Natural killer cell (primary cell): Measurements from ENCODE around the gene MLXIP. TPM values are rescaled to one million over a fixed set of nuclear protein-coding genes. Genes with fewer than 3 reads are reported as not detected.

Experiments used
- ATAC-seq, 3 donors: fragments of 150-1000 bp in 2 of 3; fragments of 200-7000 bp in 1 of 3; cut with Tn5 transposase; 1 replicate in 1 of 3; 2 replicates in 2 of 3; pipeline ENCODE4 v1.10.0; 2021; ENCODE audit warnings: mild to moderate bottlenecking in 2 of 3, moderate library complexity in 2 of 3
- DNase-seq, 2 donors: peaks; one replicate each; pipeline versions ENCODE4 v3.0.0 to v3.0.0-alpha.2; 2013 to 2021; ENCODE audit warnings: mixed read lengths in 1 of 2
- H3K27ac ChIP-seq: one replicate; pipeline ENCODE4 v1.5.1; 2013; ENCODE audit warnings: mild to moderate bottlenecking, low read length
- H3K27me3 ChIP-seq: one replicate; pipeline ENCODE4 v1.6.1; 2013; ENCODE audit warnings: low read length; ENCODE audit not compliant: control insufficient read depth, insufficient read depth
- H3K36me3 ChIP-seq: one replicate; pipeline ENCODE4 v1.6.1; 2013; ENCODE audit warnings: low read length; ENCODE audit not compliant: control insufficient read depth, insufficient read depth
- H3K4me1 ChIP-seq: one replicate; pipeline ENCODE4 v1.6.1; 2013; ENCODE audit warnings: low read length; ENCODE audit not compliant: control insufficient read depth, insufficient read depth
- H3K4me3 ChIP-seq: one replicate; pipeline ENCODE4 v1.5.1; 2013; ENCODE audit warnings: low read length
- H3K9me3 ChIP-seq: one replicate; pipeline ENCODE4 v1.6.1; 2013; ENCODE audit warnings: low read length; ENCODE audit not compliant: control insufficient read depth, insufficient read depth
- H3K27ac Mint-ChIP-seq, 2 donors: one replicate each; pipeline ENCODE4 v1.8.0; 2022; ENCODE audit warnings: mild to moderate bottlenecking in 2 of 2, mixed read lengths in 2 of 2, moderate library complexity in 1 of 2
- H3K27me3 Mint-ChIP-seq, 2 donors: one replicate each; pipeline ENCODE4 v1.8.0; 2022; ENCODE audit warnings: low read depth in 2 of 2, mixed read lengths in 2 of 2
- H3K36me3 Mint-ChIP-seq: one replicate; pipeline ENCODE4 v1.8.0; 2022; ENCODE audit warnings: mixed read lengths
- H3K4me1 Mint-ChIP-seq, 2 donors: one replicate each; pipeline ENCODE4 v1.8.0; 2022; ENCODE audit warnings: mixed read lengths in 2 of 2
- H3K4me3 Mint-ChIP-seq: one replicate; pipeline ENCODE4 v1.8.0; 2022; ENCODE audit warnings: mild to moderate bottlenecking, moderate library complexity, mixed read lengths
- H3K9me3 Mint-ChIP-seq, 2 donors: one replicate each; pipeline ENCODE4 v1.8.0; 2022; ENCODE audit warnings: mixed read lengths in 2 of 2
- CTCF ChIP-seq: fragments of 200-600 bp; IDR thresholded peaks from one replicate; pipeline ENCODE4 v1.8.0; 2022; ENCODE audit warnings: antibody characterized with exemption
- WGBS: methylation state at CpG from one replicate; pipeline ENCODE4 v1.1.7; 2013; ENCODE audit warnings: missing lambda C conversion rate; ENCODE audit not compliant: insufficient coverage; 5-methylcytosine and 5-hydroxymethylcytosine counted together
- intact Hi-C: fragments of 100-400 bp; cut with micrococcal nuclease; formaldehyde crosslinking; loops from one replicate; pipeline ENCODE4 v1.14.2; 2022
- total RNA-seq, 4 donors: library from RNA; stranded (reverse); fragments of 120-200 nt in 1 of 4; gene quantifications; one replicate each; pipeline versions ENCODE4 v1.2.3 to v1.2.4, GENCODE V29; 2013 to 2022

MLXIP gene
- total RNA-seq, 3 donors from 2014 or later (not counting 1 experiment from before 2014, with no cell fraction given) = 83.8 to 92.4 (median 86.1) TPM

GRCh38 chr12:122182887-122183587, 104.5 kb downstream of the MLXIP start, which contains the start of gene LRRC43:
Gene LRRC43 (plus strand): TSS chr12:122183123. CDS start chr12:122183145, 22 bp downstream.
- no peaks in the 10 kb centered on the region for H3K9me3 Mint-ChIP-seq
- ATAC-seq (peak; percentile 69 to 76 (median 75)), DNase-seq (peak; percentile 58 to 60)
- Histone ChIP-seq H3K9me3 (no peaks in the 10 kb centered on the region), H3K36me3 (no peaks in the 10 kb centered on the region), H3K27ac (peak within 1 kb of the TSS; percentile 68), H3K4me3 (peak within 1 kb of the TSS; percentile 51), H3K4me1 (peaks cover 32% of the 10 kb centered on the region), H3K27me3 (no peaks in the 10 kb centered on the region)
- no peaks in the 10 kb centered on the region for H3K27me3 Mint-ChIP-seq
- H3K27ac Mint-ChIP-seq = peak within 1 kb of the TSS; percentile 93 to 98
- H3K4me1 Mint-ChIP-seq = peaks cover 23 to 25% of the 10 kb centered on the region in 2 donors
- peak within 1 kb of the TSS; percentile 92 for H3K4me3 Mint-ChIP-seq
- TF ChIP-seq CTCF = no peak
- WGBS = 4% methylated on average over 63 of the region's 63 CpGs
- intact Hi-C loops = loop anchor here (2.0 kb wide), 1 partner anchor 22 kb away; no protein-coding TSS in a partner anchor
- H3K36me3 Mint-ChIP-seq = no peaks in the 10 kb centered on the region

- DNase-seq (no peak), ATAC-seq (no peak)
- no peaks in the 10 kb centered on the region for H3K9me3 ChIP-seq
- Mint-ChIP-seq H3K9me3 (no peaks in the 10 kb centered on the region), H3K4me1 (peaks cover 23 to 25% of the 10 kb centered on the region in 2 donors), H3K36me3 (no peaks in the 10 kb centered on the region), H3K27me3 (no peaks in the 10 kb centered on the region), H3K27ac (peak overlapping the region; percentile 93 to 98), H3K4me3 (peak overlapping the region; percentile 92)
- peaks cover 32% of the 10 kb centered on the region for H3K4me1 ChIP-seq
- H3K36me3 ChIP-seq = no peaks in the 10 kb centered on the region
- H3K4me3 ChIP-seq = no peak overlapping the region
- H3K27me3 ChIP-seq = no peaks in the 10 kb centered on the region
- TF ChIP-seq CTCF = no peak
- peak overlapping the region; percentile 52 for H3K27ac ChIP-seq
- WGBS = 86% methylated on average over 10 of the region's 10 CpGs
- intact Hi-C loops = loop anchor here (2.0 kb wide), 1 partner anchor 23 kb away; no protein-coding TSS in a partner anchor
Measured at GRCh38 chr12:122183588-122183940, 105.0 kb downstream of the MLXIP start.

- Mint-ChIP-seq H3K36me3 (no peaks in the 10 kb centered on the region), H3K27me3 (no peaks in the 10 kb centered on the region), H3K27ac (peak overlapping the region; percentile 93 to 98), H3K9me3 (no peaks in the 10 kb centered on the region), H3K4me1 (peaks cover 23 to 25% of the 10 kb centered on the region in 2 donors), H3K4me3 (peak overlapping the region; percentile 92)
- peak; percentile 23 to 39 for DNase-seq
- Histone ChIP-seq H3K4me1 (peaks cover 32% of the 10 kb centered on the region), H3K27ac (peak overlapping the region; percentile 88), H3K27me3 (no peaks in the 10 kb centered on the region), H3K4me3 (no peak overlapping the region), H3K9me3 (no peaks in the 10 kb centered on the region), H3K36me3 (no peaks in the 10 kb centered on the region)
- intact Hi-C loops = no loop called here
- no peak for TF ChIP-seq CTCF
- 20% methylated on average over 12 of the region's 18 CpGs for WGBS
- ATAC-seq = peak; percentile 76 to 86 (median 83)
Measured at GRCh38 chr12:122184517-122184916, 106.0 kb downstream of the MLXIP start.
